Endothelial cell (in vitro differentiated cells): Measurements from ENCODE around the gene ICAM5. TPM values are rescaled to one million over a fixed set of nuclear protein-coding genes. Genes with fewer than 3 reads are reported as not detected.

Experiments used
- DNase-seq: peaks from one replicate; pipeline ENCODE4 v3.0.0; 2021; ENCODE audit warnings: low spot score
- H3K27ac Mint-ChIP-seq: one replicate; pipeline ENCODE4 v1.8.0; 2021; ENCODE audit warnings: mixed read lengths, inconsistent platforms; ENCODE audit not compliant: unreplicated experiment
- H3K27me3 Mint-ChIP-seq: one replicate; pipeline ENCODE4 v1.8.0; 2021; ENCODE audit warnings: mild to moderate bottlenecking, moderate library complexity, mixed read lengths, inconsistent platforms; ENCODE audit not compliant: unreplicated experiment
- H3K36me3 Mint-ChIP-seq: one replicate; pipeline ENCODE4 v1.8.0; 2021; ENCODE audit warnings: mild to moderate bottlenecking, low read depth, mixed read lengths, inconsistent platforms; ENCODE audit not compliant: unreplicated experiment
- H3K4me1 Mint-ChIP-seq: one replicate; pipeline ENCODE4 v1.8.0; 2021; ENCODE audit warnings: mild to moderate bottlenecking, mixed read lengths, inconsistent platforms; ENCODE audit not compliant: unreplicated experiment
- H3K4me3 Mint-ChIP-seq: one replicate; pipeline ENCODE4 v1.8.0; 2021; ENCODE audit warnings: mild to moderate bottlenecking, mixed read lengths, inconsistent platforms; ENCODE audit not compliant: unreplicated experiment
- H3K9me3 Mint-ChIP-seq: one replicate; pipeline ENCODE4 v1.8.0; 2021; ENCODE audit warnings: mixed read lengths, inconsistent platforms; ENCODE audit not compliant: unreplicated experiment
- total RNA-seq: library from RNA; stranded (reverse); fragmentation: NEBNext Ultra II Directional; extraction: Animal tissue kit (Norgen Biotek cat#: 25700); gene quantifications from one replicate; pipeline ENCODE4 v1.2.1, GENCODE V29; 2021; ENCODE audit not compliant: unreplicated experiment
- TF ChIP-seq, protein P1 (sequence below): fragments of 200-600 bp; sonication (generic); IDR thresholded peaks from one replicate; pipeline ENCODE4 v1.5.0; 2021; ENCODE audit warnings: antibody characterized with exemption; ENCODE audit not compliant: unreplicated experiment

The ICAM5 gene
- total RNA-seq, 1 donor from 2014 or later = not detected

DNA sequence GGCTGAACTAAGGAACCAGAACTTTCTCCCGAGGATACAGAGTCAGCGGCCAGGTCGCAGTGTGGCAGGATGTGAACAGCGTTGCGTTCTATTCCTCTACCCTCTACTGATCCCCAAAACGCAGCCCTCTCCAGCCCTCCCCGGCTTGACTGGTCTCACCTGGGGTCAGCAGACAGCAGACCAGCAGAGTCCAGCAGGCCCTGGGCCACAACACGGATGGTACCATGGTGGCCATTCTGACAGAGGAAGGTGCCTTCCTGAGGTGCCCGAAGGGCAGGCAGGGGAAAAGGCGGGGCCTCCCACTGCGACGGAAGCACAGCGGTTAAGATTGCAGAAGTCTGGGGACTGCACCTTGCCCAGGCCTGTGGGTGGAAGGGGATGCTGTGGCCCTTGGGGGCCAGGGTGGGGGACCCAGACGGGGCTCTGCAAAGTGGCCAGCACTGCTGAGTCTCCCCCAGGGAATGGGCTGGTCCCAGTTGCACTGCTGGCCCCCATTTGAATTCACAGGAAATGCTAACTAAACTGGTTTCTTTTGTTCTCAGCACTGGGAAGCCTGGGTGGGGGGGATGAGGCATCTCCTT is 49.7 kb downstream of the ICAM5 start, which contains the start of gene ICAM3:
TSS of gene ICAM3 (minus strand) at position 245 of the 581 bp plus-strand sequence. CDS start at position 235, 10 bp downstream.
- peak within 1 kb of the TSS; percentile 64 for H3K27ac Mint-ChIP-seq
- no peak for DNase-seq

DNA sequence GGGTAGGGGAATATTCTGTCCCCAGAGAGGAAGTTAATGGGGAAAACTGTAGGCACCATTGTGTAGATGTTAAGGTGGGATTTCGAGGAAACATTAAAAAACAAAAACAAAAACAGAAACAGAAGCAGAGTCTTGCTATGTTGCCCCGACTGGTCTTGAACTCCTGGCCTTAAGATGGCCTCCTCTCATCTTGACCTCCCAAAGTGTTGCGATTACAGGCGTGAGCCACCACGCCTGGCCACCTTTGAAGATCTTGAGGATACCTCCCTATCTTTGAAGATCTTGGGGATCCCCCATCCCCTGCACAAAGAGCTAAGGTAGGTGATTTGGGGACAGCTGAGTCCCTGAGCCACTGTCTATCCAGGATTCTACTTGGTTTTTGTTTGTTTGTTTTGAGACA is 50.2 kb downstream of the ICAM5 start:
- Mint-ChIP-seq H3K9me3 (no peaks in the 10 kb centered on the region), H3K36me3 (peaks cover 3% of the 10 kb centered on the region), H3K27me3 (peaks cover 12% of the 10 kb centered on the region), H3K4me1 (peaks cover 4% of the 10 kb centered on the region), H3K4me3 (no peak overlapping the region), H3K27ac (no peak overlapping the region)
- TF ChIP-seq, protein P1, sequence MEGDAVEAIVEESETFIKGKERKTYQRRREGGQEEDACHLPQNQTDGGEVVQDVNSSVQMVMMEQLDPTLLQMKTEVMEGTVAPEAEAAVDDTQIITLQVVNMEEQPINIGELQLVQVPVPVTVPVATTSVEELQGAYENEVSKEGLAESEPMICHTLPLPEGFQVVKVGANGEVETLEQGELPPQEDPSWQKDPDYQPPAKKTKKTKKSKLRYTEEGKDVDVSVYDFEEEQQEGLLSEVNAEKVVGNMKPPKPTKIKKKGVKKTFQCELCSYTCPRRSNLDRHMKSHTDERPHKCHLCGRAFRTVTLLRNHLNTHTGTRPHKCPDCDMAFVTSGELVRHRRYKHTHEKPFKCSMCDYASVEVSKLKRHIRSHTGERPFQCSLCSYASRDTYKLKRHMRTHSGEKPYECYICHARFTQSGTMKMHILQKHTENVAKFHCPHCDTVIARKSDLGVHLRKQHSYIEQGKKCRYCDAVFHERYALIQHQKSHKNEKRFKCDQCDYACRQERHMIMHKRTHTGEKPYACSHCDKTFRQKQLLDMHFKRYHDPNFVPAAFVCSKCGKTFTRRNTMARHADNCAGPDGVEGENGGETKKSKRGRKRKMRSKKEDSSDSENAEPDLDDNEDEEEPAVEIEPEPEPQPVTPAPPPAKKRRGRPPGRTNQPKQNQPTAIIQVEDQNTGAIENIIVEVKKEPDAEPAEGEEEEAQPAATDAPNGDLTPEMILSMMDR = no peak
- no peak for DNase-seq

More for the DNA sequence above, 49.7 kb downstream of the ICAM5 start, which contains the start of gene ICAM3:
- Mint-ChIP-seq H3K36me3 (peaks cover 3% of the 10 kb centered on the region), H3K9me3 (no peaks in the 10 kb centered on the region), H3K27me3 (peaks cover 12% of the 10 kb centered on the region), H3K4me1 (peaks cover 4% of the 10 kb centered on the region), H3K4me3 (peak within 1 kb of the TSS; percentile 49)
- TF ChIP-seq, protein P1 = no peak

DNA sequence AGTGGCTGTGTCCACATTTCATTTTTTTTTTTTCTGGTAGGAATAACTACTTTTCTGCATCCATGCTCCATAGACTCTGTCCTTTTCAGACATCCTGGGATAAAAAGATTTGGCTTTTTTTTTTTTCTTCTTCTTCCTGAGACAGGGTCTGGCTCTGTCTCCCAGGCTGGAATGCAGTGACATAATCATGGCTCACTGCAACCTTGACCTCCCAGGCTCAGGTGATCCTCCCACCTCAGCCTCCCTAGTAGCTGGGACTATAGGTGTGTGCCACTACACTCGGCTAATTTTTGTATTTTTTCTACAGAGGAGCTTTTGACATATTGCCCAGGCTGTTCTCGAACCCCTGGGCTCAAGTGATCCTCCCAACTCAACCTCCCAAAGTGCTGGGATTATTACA is 53.7 kb downstream of the ICAM5 start:
- DNase-seq = no peak
- peaks cover 7% of the 10 kb centered on the region for H3K27me3 Mint-ChIP-seq
- no peak overlapping the region for H3K4me3 Mint-ChIP-seq
- H3K36me3 Mint-ChIP-seq = peaks cover 3% of the 10 kb centered on the region
- no peaks in the 10 kb centered on the region for H3K9me3 Mint-ChIP-seq
- H3K27ac Mint-ChIP-seq = no peak overlapping the region
- TF ChIP-seq, protein P1 = no peak
- peaks cover 4% of the 10 kb centered on the region for H3K4me1 Mint-ChIP-seq

DNA sequence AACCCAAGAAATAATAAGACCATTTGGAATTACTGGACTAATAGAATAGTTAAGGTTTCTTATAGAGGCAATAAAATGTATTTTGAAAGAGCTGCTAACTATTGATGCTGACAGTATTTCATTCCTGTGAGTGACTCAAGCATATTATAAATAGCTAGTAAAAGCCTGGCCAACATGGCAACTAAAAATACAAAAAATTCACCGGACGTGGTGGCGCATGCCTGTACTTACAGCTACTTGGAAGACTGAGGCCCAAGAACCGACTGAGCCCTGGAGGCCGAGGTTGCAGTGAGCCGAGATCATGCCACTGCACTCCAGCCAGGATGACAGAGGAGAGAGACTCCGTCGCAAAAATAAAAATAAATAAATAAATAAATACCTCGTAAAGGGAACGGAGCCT is 55.0 kb downstream of the ICAM5 start:
- no peaks in the 10 kb centered on the region for H3K4me1 Mint-ChIP-seq
- H3K36me3 Mint-ChIP-seq = no peaks in the 10 kb centered on the region
- no peaks in the 10 kb centered on the region for H3K9me3 Mint-ChIP-seq
- peaks cover 4% of the 10 kb centered on the region for H3K27me3 Mint-ChIP-seq
- no peak overlapping the region for H3K4me3 Mint-ChIP-seq
- TF ChIP-seq, protein P1 = no peak
- no peak for DNase-seq
- no peak overlapping the region for H3K27ac Mint-ChIP-seq

Other genes starting within 250 kb of the ICAM5 start
- 9.2 TPM for gene SHFL, start 203.6 kb upstream of the ICAM5 start, total RNA-seq
- gene ANGPTL6, start 187.3 kb upstream of the ICAM5 start, total RNA-seq = 0.36 TPM
- 39.6 TPM for gene PPAN, start 183.6 kb upstream of the ICAM5 start, total RNA-seq
- gene P2RY11, start 178.3 kb upstream of the ICAM5 start, total RNA-seq = 16.3 TPM
- gene EIF3G, start 170.1 kb upstream of the ICAM5 start, total RNA-seq = 286 TPM
- 119 TPM for gene DNMT1, start 95.0 kb upstream of the ICAM5 start, total RNA-seq
- 9.3 TPM for gene S1PR2, start 58.6 kb upstream of the ICAM5 start, total RNA-seq
- gene MRPL4, start 37.7 kb upstream of the ICAM5 start, total RNA-seq = 51.3 TPM
- 7.2 TPM for gene ICAM1, start 18.8 kb upstream of the ICAM5 start, total RNA-seq
- 0.36 TPM for gene ICAM4, start 3.0 kb upstream of the ICAM5 start, total RNA-seq
- 8.2 TPM for gene ZGLP1, start 19.9 kb downstream of the ICAM5 start, total RNA-seq
- 18.9 TPM for gene FDX2, start 26.1 kb downstream of the ICAM5 start, total RNA-seq
- gene RAVER1, start 43.6 kb downstream of the ICAM5 start, total RNA-seq = 46.1 TPM
- 24.9 TPM for gene ICAM3, start 49.7 kb downstream of the ICAM5 start, total RNA-seq
- 143 TPM for gene TYK2, start 90.6 kb downstream of the ICAM5 start, total RNA-seq
- gene CDC37, start 113.6 kb downstream of the ICAM5 start, total RNA-seq = 386 TPM
- gene PDE4A, start 130.6 kb downstream of the ICAM5 start, total RNA-seq = 0.46 TPM
- 56.4 TPM for gene KEAP1, start 213.4 kb downstream of the ICAM5 start, total RNA-seq
- not detected for gene S1PR5, start 227.5 kb downstream of the ICAM5 start, total RNA-seq